GM12873 (cell line): ENCODE results near the gene L3MBTL2.

Source experiments
- CTCF ChIP-seq: IDR thresholded peaks from 2 replicates; pipeline ENCODE4 v1.5.1; 2012; ENCODE audit warnings: low read depth, mild to moderate bottlenecking, moderate library complexity, low read length, control low read depth; ENCODE audit not compliant: insufficient read depth; ENCODE audit errors: missing control alignments

Gene L3MBTL2

GRCh38 chr22:41178425-41178975, 26.6 kb upstream of the L3MBTL2 start:
- TF ChIP-seq CTCF = no peak

DNA sequence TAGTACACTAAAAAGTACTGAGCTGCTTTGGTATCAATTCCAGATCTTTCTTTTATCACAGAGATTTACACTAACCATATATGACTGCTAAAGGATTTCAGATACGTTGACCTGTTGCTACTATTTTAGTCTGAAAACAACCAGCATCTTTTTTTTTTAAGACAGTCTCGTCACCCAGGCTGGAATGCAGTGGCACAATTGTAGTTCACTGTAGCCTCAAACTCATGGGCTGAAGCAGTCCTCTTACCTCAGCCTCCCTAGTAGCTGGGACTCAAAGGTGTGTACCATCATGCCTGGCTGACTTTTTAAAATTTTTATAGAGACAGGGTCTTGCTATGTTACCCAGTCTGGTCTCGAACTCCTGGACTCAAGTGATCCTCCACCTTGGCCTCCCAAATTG, 24.2 kb upstream of the L3MBTL2 start:
- no peak for TF ChIP-seq CTCF

- TF ChIP-seq CTCF = no peak
Measured at GRCh38 chr22:41181349-41182241, 23.5 kb upstream of the L3MBTL2 start.

GRCh38 chr22:41184679-41185078, 20.4 kb upstream of the L3MBTL2 start:
- TF ChIP-seq CTCF = no peak

- TF ChIP-seq CTCF = no peak
Measured at GRCh38 chr22:41191467-41191866, 13.6 kb upstream of the L3MBTL2 start.

DNA sequence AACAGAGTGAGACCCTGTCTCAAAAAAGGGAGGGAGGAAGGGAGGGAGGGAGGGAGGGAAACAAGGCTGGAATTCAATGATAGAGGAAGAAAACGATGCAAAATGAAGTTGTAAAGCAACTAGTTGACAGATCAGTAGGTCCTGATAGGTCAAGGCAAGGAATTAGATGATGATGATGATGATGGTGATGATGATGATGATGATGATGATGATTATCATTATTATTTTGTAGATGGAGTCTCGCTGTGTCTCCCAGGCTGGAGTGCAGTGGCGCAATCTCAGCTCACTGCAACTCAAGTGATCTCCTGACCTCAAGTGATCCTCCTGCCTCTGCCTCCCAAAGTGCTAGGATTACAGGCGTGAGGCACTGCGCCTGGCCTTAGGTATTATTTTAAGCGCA, 11.3 kb upstream of the L3MBTL2 start:
- TF ChIP-seq CTCF = no peak

- no peak for TF ChIP-seq CTCF
Measured at GRCh38 chr22:41197038-41197972, 7.8 kb upstream of the L3MBTL2 start.
